ENCODE data around the gene STK38.

DNA sequence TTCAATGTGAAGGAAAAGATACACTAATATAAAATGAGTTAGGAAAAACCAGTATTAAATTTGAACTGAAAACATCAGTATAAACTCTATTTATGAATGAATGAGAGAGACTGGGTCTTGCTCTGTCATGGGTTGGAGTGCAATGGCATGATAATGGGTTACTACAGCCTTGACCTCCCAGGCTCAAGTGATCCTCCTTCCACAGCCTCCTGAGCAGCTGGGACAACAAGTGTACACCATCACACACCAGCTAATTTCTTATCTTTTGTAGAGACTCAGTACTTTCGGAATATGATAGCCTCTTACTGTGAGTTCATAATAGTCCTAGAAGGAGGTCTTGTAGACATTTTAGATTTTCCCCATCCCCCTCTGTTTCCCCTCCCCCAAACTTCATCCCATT, 83.0 kb downstream of the STK38 start:
- TF ChIP-seq POLR2AphosphoS5 (IDR thresholded peaks at IDR 0.05; ENCODE audit: low read depth, low read length) (no peak), TAF1 (IDR thresholded peaks at IDR 0.05; ENCODE audit: borderline replicate concordance, insufficient read depth, low read length) (no peak)
- TF ChIP-seq, protein P1, sequence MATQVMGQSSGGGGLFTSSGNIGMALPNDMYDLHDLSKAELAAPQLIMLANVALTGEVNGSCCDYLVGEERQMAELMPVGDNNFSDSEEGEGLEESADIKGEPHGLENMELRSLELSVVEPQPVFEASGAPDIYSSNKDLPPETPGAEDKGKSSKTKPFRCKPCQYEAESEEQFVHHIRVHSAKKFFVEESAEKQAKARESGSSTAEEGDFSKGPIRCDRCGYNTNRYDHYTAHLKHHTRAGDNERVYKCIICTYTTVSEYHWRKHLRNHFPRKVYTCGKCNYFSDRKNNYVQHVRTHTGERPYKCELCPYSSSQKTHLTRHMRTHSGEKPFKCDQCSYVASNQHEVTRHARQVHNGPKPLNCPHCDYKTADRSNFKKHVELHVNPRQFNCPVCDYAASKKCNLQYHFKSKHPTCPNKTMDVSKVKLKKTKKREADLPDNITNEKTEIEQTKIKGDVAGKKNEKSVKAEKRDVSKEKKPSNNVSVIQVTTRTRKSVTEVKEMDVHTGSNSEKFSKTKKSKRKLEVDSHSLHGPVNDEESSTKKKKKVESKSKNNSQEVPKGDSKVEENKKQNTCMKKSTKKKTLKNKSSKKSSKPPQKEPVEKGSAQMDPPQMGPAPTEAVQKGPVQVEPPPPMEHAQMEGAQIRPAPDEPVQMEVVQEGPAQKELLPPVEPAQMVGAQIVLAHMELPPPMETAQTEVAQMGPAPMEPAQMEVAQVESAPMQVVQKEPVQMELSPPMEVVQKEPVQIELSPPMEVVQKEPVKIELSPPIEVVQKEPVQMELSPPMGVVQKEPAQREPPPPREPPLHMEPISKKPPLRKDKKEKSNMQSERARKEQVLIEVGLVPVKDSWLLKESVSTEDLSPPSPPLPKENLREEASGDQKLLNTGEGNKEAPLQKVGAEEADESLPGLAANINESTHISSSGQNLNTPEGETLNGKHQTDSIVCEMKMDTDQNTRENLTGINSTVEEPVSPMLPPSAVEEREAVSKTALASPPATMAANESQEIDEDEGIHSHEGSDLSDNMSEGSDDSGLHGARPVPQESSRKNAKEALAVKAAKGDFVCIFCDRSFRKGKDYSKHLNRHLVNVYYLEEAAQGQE (IDR thresholded peaks at IDR 0.05; ENCODE audit: insufficient read depth in 1 of 2, low read depth in 2 of 2, low read length in 2 of 2): no peak
